Brain microvascular endothelial cell (primary cell): Measurements from ENCODE around the gene CBFA2T3.

Source experiments
- DNase-seq: peaks from one replicate; pipeline ENCODE4 v3.0.0-alpha.2; 2020
- H3K27ac ChIP-seq: fragments of 250-450 bp; sonication (Bioruptor Pico); 2 replicates; pipeline ENCODE4 v1.5.1; 2020; ENCODE audit warnings: mild to moderate bottlenecking, moderate library complexity
- H3K27me3 ChIP-seq: fragments of 250-450 bp; sonication (Bioruptor Pico); replicated peaks from 2 replicates; pipeline ENCODE4 v1.5.1; 2020; ENCODE audit warnings: mild to moderate bottlenecking
- H3K36me3 ChIP-seq: fragments of 250-450 bp; sonication (Bioruptor Pico); replicated peaks from 2 replicates; pipeline ENCODE4 v1.5.1; 2020; ENCODE audit warnings: mild to moderate bottlenecking
- H3K4me3 ChIP-seq: 2 replicates; pipeline ENCODE4 v1.5.1; 2011; ENCODE audit warnings: low read depth, mild to moderate bottlenecking, control low read depth, low read length, moderate library complexity
- CTCF ChIP-seq: IDR thresholded peaks from 2 replicates; pipeline ENCODE4 v1.5.1; 2011; ENCODE audit warnings: low read depth, mild to moderate bottlenecking, moderate library complexity, low read length, control low read depth, inconsistent platforms; ENCODE audit errors: missing control alignments
- in situ Hi-C: cut with HindIII; loops from 2 replicates; pipeline ENCODE4 v1.10.0; 2017; ENCODE audit warnings: low sequenced_read_pairs, low pct_ligation_motif_present

The CBFA2T3 gene

DNA sequence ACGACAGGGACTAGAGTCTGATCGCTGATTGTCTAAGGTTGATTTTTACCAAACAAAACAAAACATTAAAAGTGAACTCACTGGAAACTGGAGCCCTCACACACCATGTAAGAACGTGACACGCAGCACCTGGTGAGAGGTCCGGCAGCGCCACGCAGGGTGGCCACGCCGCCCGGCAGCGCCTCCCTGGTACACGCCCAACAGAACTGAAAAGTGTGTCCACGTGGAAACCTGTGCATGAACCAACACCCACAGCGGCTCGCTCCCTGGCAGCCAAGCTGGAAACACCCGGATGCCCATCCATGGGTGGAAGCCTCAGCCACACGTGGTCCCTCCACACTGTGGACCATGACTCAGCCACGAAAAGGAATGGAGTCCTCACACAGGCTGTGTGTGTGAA, 129.4 kb downstream of the CBFA2T3 start:
- TF ChIP-seq CTCF = no peak
- in situ Hi-C loops = no loop called here
- no peak for DNase-seq
- H3K4me3 ChIP-seq = no peak overlapping the region
- H3K36me3 ChIP-seq = no peaks in the 10 kb centered on the region
- H3K27me3 ChIP-seq = no peaks in the 10 kb centered on the region
- no peak overlapping the region for H3K27ac ChIP-seq

GRCh38 chr16:88846088-88846487, 130.9 kb downstream of the CBFA2T3 start:
- DNase-seq = no peak
- in situ Hi-C loops = no loop called here
- Histone ChIP-seq H3K27ac (no peak overlapping the region), H3K27me3 (no peaks in the 10 kb centered on the region), H3K36me3 (no peaks in the 10 kb centered on the region), H3K4me3 (no peak overlapping the region)
- no peak for TF ChIP-seq CTCF

DNA sequence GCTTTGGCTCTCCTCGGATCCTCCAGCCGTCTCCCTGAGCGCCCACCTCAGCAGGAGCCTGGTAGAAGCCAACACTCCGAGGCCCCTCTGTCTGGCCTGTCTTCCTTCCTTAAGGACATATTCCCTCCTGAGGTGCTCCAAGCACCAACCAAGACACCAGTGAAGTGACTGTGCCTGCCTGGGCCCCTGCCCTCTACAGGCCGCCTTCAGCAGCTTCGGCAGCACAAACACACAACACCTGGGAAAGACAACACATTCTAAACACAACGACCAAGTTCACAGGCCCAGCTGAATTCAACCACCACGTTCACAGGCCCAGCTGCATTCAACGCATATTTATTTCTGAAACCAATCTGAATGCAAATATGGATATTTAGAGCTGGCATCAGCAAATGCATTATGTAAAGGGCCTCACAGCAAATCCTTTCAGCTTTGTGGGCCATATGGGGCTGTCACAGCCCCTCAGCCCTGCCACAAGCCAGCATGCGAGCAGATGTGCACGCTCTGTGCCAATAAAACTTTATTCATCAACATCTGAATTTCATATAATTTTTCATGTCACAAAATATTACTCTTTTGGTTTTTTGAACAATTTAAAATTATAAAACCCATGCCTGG, 132.5 kb downstream of the CBFA2T3 start:
- in situ Hi-C loops = no loop called here
- no peaks in the 10 kb centered on the region for H3K27me3 ChIP-seq
- TF ChIP-seq CTCF = peak; percentile 30
- H3K36me3 ChIP-seq = peaks cover 9% of the 10 kb centered on the region
- DNase-seq = no peak
- no peak overlapping the region for H3K27ac ChIP-seq
- no peak overlapping the region for H3K4me3 ChIP-seq

DNA sequence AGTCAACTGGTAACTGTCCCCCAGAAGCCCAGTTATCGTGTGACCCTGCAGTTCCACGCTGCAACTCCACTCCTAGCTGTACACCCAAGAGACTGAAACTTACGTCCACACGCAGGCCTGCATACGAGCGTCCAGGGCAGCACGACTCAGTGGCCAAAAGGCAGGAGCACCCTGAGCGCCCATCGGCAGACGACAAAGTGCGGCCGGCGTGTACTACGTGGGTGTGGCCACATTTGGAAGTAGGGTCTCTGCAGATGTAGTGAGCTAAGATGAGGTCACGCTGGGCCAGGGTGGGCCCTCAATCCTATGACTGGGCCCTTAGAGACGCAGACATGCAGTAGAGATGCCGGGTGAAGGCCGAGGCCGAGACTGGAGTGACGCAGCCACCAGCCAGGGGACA, 133.8 kb downstream of the CBFA2T3 start:
- H3K36me3 ChIP-seq = peaks cover 17% of the 10 kb centered on the region
- no peak overlapping the region for H3K4me3 ChIP-seq
- no peak for TF ChIP-seq CTCF
- no peaks in the 10 kb centered on the region for H3K27me3 ChIP-seq
- no peak for DNase-seq
- in situ Hi-C loops = no loop called here
- H3K27ac ChIP-seq = no peak overlapping the region

DNA sequence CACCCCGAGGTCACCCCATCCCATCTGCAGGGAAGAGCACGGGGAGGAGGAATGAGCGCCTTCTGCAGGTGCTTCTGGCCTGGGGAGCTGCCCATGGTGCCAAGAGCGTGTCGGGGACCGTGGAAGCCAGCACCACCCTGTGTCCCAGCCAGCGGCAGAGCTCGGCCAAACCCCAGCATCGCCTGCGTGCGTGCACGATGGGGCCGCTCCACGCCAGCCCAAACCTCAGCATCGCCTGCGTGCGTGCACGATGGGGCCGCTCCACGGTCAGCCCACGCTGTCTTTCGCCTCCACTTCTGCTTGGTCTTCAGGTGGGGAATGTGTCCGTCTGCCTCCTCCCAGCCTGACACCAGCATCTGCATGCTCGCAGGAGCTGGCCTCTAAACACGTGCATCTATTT, 134.2 kb downstream of the CBFA2T3 start:
- in situ Hi-C loops = no loop called here
- no peak for DNase-seq
- Histone ChIP-seq H3K36me3 (peaks cover 17% of the 10 kb centered on the region), H3K27ac (no peak overlapping the region), H3K4me3 (no peak overlapping the region), H3K27me3 (no peaks in the 10 kb centered on the region)
- no peak for TF ChIP-seq CTCF

GRCh38 chr16:88842308-88842756, 134.7 kb downstream of the CBFA2T3 start:
- no peak for TF ChIP-seq CTCF
- in situ Hi-C loops = no loop called here
- DNase-seq = no peak

More at GRCh38 chr16:88842308-88842756, 134.7 kb downstream of the CBFA2T3 start:
- Histone ChIP-seq H3K27me3 (no peaks in the 10 kb centered on the region), H3K4me3 (no peak overlapping the region), H3K27ac (no peak overlapping the region), H3K36me3 (peaks cover 17% of the 10 kb centered on the region)
